Breast epithelium (tissue), 3 donors: ENCODE measurements around the gene NFATC3.

Source experiments
- POLR2A ChIP-seq: fragments of 450-650 bp; IDR thresholded peaks from one replicate; pipeline ENCODE4 v1.6.1; 2016; ENCODE audit warnings: antibody characterized with exemption, mild to moderate bottlenecking, moderate library complexity
- TF ChIP-seq, protein P1 (sequence below), 3 donors: fragments of 450-650 bp; IDR thresholded peaks; one replicate each; pipeline ENCODE4 v1.5.1; 2016 to 2017; ENCODE audit warnings: antibody characterized with exemption in 3 of 3, mild to moderate bottlenecking in 3 of 3, moderate library complexity in 3 of 3

DNA sequence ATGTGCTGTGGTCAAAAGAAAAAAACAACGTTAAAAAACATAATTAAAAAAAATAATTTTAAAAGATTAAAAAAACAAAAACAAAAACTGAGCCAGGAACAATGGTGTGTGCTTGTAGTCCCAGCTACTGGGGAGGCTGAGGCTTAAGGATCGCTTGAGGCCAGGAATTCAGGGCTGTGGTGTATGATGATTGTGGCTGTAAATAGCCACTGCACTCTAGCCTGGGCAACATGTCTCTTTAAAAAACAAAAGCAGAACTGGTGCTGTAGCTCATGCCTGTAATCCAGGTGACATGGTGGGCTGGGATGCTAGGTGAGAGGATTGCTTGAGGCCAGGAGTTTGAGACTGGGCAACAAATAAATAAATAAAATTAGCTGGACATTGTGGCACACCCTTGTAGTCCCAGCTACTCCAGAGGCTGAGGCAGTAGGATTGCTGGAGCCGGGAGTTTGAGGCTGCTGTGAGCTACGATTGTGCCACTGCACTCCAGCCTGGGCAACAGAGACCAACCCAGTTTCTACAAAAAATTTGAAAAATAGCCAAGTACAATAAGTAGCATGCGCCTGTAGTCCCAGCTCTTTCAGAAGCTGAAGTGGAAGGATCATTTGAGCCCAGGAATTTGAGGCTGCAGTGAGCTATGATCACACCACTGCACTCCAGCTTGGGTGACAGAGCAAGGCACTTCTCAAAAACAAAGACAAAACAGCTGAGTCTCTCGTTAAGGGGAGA, 43.6 kb downstream of the NFATC3 start:
- TF ChIP-seq, protein P1, sequence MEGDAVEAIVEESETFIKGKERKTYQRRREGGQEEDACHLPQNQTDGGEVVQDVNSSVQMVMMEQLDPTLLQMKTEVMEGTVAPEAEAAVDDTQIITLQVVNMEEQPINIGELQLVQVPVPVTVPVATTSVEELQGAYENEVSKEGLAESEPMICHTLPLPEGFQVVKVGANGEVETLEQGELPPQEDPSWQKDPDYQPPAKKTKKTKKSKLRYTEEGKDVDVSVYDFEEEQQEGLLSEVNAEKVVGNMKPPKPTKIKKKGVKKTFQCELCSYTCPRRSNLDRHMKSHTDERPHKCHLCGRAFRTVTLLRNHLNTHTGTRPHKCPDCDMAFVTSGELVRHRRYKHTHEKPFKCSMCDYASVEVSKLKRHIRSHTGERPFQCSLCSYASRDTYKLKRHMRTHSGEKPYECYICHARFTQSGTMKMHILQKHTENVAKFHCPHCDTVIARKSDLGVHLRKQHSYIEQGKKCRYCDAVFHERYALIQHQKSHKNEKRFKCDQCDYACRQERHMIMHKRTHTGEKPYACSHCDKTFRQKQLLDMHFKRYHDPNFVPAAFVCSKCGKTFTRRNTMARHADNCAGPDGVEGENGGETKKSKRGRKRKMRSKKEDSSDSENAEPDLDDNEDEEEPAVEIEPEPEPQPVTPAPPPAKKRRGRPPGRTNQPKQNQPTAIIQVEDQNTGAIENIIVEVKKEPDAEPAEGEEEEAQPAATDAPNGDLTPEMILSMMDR (IDR thresholded peaks at IDR 0.05), result no peak
- no peak for TF ChIP-seq POLR2A
